Activated CD8-positive, alpha-beta memory T cell treated with anti-CD3 and anti-CD28 coated beads, Interleukin-2, amount 10 ng/mL, durations not matched to agents 7 days and 5 days (primary cell): ENCODE data around the gene RAB8B. TPM values are rescaled to one million over a fixed set of nuclear protein-coding genes. Genes with fewer than 3 reads are reported as not detected.

Experiments
- ATAC-seq: fragments of 150-1000 bp; cut with Tn5 transposase; one replicate; pipeline ENCODE4 v1.10.0; 2021; ENCODE audit warnings: moderate library complexity
- CTCF ChIA-PET: fragments of 350-600 bp; sonication (Branson Sonifier 250); formaldehyde crosslinking; loops from one replicate; lab custom pipeline; 2021; ENCODE audit warnings: antibody characterized with exemption; lab: Charles Lee
- DNase-seq: peaks from one replicate; pipeline ENCODE4 v3.0.0-alpha.2; 2020
- H3K27ac Mint-ChIP-seq: one replicate; pipeline ENCODE4 v1.8.0; 2021; ENCODE audit warnings: mild to moderate bottlenecking, mixed read lengths
- H3K27me3 Mint-ChIP-seq: one replicate; pipeline ENCODE4 v1.8.0; 2021; ENCODE audit warnings: mixed read lengths
- H3K36me3 Mint-ChIP-seq: one replicate; pipeline ENCODE4 v1.8.0; 2021; ENCODE audit warnings: mild to moderate bottlenecking, mixed read lengths
- H3K4me1 Mint-ChIP-seq: one replicate; pipeline ENCODE4 v1.8.0; 2021; ENCODE audit warnings: mixed read lengths
- H3K4me3 Mint-ChIP-seq: one replicate; pipeline ENCODE4 v1.8.0; 2021; ENCODE audit warnings: mild to moderate bottlenecking, moderate library complexity, mixed read lengths
- H3K9me3 Mint-ChIP-seq: one replicate; pipeline ENCODE4 v1.8.0; 2022; ENCODE audit warnings: low read depth, mixed read lengths
- total RNA-seq, 2 experiments: library from RNA; stranded (reverse); gene quantifications; one replicate each; pipeline ENCODE4 v1.2.3, GENCODE V29; 2021

The RAB8B gene
- total RNA-seq, 2 experiments from 2014 or later: 94.8 to 128 TPM

DNA sequence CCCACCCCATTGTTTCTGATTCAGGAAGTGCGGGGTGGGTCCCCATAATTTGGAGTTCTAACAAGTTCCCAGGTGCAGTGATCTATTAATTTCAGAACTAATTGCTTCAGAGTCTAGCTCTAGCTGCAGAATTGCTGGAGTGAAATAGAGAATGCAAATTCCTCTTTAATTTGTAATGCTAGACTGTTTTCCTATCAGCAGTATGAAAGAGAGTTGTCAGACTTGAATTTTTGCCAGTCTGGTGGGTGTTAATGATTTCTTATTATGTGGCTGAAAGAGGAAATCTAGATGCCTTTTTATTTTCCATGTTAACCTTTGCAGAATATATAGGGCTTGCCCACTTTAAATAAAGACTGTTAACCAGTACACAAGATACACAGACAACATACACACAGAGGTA, 111.7 kb downstream of the RAB8B start:
- ATAC-seq: no peak
- H3K4me1 Mint-ChIP-seq: peaks cover 2% of the 10 kb centered on the region
- no peak overlapping the region for H3K27ac Mint-ChIP-seq
- no peak overlapping the region for H3K4me3 Mint-ChIP-seq
- CTCF ChIA-PET: interaction anchor here (1.9 kb wide), 1 partner anchor 12 kb away, joined by 4 read pairs; no protein-coding TSS in a partner anchor
- DNase-seq: no peak
- peaks cover 2% of the 10 kb centered on the region for H3K36me3 Mint-ChIP-seq
- no peaks in the 10 kb centered on the region for H3K9me3 Mint-ChIP-seq
- no peaks in the 10 kb centered on the region for H3K27me3 Mint-ChIP-seq

DNA sequence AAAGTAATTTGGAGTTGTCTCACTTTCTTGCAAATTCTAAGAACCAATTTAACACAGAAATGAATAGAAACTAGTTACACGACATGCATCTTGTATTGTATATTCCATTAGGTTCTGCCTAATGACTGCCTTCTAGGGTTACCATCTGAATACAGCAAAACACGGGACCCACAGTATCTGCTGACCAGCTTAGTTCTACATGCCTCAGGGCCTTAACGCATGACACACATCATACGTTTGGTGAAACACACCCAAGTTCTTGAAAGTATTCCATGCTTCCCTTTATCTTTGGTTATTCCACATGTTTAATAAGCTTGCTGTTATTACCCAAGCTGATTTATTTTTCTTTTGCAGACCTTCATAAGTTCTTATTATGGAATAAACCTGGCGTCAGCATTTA, 115.9 kb downstream of the RAB8B start:
- Mint-ChIP-seq H3K4me1 (no peaks in the 10 kb centered on the region), H3K9me3 (no peaks in the 10 kb centered on the region), H3K27me3 (no peaks in the 10 kb centered on the region), H3K27ac (no peak overlapping the region), H3K36me3 (peaks cover 2% of the 10 kb centered on the region), H3K4me3 (no peak overlapping the region)
- DNase-seq (no peak), ATAC-seq (no peak)
- CTCF ChIA-PET: interaction anchor here (1.0 kb wide), 1 partner anchor 25 kb away, joined by 3 read pairs; no protein-coding TSS in a partner anchor

DNA sequence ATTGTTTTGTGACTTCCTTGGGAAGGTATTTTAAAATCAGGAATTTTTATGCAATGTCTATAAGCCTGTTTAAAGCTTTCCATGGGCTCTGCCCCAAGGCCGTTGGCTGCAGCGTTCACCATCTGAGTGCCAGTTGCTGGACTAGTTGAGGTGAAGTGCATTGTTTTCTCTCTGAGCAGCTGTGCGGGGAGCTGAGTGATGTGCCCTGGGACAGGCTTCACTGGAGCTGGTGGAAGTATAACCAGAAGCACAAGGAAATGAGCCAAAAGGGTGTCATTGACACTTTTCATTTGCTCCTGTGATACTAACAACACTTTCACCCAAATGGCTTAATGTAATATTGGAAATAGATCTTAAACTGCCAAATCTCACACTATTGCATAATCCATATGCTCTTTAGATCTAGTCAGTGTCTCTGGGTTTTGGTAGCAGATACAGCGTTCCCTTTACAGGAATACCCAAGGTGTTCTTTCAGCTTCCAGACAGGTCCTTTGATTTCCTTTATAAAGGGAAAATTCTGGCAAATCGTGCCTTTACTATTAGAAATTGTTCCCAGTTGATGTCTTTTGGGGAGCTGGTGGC, 117.2 kb downstream of the RAB8B start:
- ATAC-seq (no peak), DNase-seq (no peak)
- Mint-ChIP-seq H3K27me3 (no peaks in the 10 kb centered on the region), H3K27ac (no peak overlapping the region), H3K4me1 (no peaks in the 10 kb centered on the region), H3K36me3 (peaks cover 2% of the 10 kb centered on the region), H3K9me3 (no peaks in the 10 kb centered on the region), H3K4me3 (no peak overlapping the region)
- CTCF ChIA-PET: interaction anchor here (1.0 kb wide), 1 partner anchor 23 kb away, joined by 3 read pairs; no protein-coding TSS in a partner anchor

DNA sequence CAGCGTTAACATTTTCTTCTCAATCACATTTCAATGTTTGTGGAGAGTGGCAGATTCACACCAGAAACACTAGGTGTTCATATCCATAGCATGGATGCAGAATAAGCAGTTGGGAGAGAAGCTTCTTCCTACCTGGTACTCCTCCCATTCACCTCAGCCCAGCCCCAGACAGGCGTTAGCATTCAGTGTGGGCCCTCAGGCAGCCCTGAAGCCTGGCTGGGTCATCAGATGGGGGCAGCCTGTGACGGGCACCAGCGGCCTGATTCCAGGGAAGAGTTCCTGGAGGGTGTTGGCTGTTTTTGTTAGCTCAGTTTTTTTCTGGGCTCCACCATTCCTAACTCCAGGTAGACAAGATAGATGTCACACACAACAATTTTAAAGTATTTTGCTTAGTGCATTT, 119.1 kb downstream of the RAB8B start:
- DNase-seq (no peak), ATAC-seq (no peak)
- Mint-ChIP-seq H3K27ac (no peak overlapping the region), H3K27me3 (no peaks in the 10 kb centered on the region), H3K4me3 (no peak overlapping the region), H3K36me3 (no peaks in the 10 kb centered on the region), H3K9me3 (no peaks in the 10 kb centered on the region), H3K4me1 (no peaks in the 10 kb centered on the region)
- CTCF ChIA-PET: no interaction called here

DNA sequence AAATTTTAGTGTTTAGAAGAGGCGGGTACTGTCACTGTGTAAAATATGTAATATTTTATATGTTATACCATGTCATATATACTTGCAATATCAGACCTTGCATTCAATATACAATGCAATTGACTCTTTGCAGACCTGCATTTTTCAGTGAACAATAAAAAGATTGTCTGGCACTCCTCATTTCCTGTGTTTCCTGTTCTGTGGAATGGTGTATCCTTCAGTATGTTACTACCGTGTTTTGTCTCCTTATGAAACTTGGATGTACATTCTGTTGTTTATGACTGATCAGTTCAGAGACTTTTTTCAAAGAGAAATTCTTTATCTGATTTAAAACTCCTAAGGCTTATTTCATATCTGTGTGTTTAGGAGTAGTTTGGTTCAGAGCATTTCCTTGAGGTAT, 119.5 kb downstream of the RAB8B start:
- CTCF ChIA-PET: no interaction called here
- Mint-ChIP-seq H3K27ac (no peak overlapping the region), H3K36me3 (no peaks in the 10 kb centered on the region), H3K4me1 (no peaks in the 10 kb centered on the region), H3K4me3 (no peak overlapping the region), H3K27me3 (no peaks in the 10 kb centered on the region), H3K9me3 (no peaks in the 10 kb centered on the region)
- no peak for DNase-seq
- no peak for ATAC-seq

DNA sequence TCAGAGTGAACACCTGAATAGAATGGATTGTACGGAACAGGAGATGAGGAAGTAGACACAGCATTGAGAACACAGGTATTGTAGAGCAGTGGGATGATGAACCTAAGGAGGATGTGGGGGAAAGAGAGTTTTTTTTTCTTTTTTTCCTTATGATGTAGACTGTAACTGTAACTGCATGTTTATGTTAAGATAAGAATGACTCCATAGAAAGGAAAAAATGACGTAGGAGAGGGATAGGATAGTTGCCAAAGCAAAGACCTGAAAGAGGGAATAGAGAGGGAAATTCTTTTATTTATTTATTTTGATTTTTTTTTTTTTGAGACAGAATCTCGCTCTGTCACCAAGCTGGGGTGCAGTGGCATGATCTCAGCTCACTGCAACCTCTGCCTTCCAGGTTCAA, 121.2 kb downstream of the RAB8B start:
- CTCF ChIA-PET: no interaction called here
- no peaks in the 10 kb centered on the region for H3K36me3 Mint-ChIP-seq
- no peak overlapping the region for H3K27ac Mint-ChIP-seq
- DNase-seq (no peak), ATAC-seq (no peak)
- H3K9me3 Mint-ChIP-seq: no peaks in the 10 kb centered on the region
- no peaks in the 10 kb centered on the region for H3K4me1 Mint-ChIP-seq
- H3K27me3 Mint-ChIP-seq: no peaks in the 10 kb centered on the region
- no peak overlapping the region for H3K4me3 Mint-ChIP-seq

DNA sequence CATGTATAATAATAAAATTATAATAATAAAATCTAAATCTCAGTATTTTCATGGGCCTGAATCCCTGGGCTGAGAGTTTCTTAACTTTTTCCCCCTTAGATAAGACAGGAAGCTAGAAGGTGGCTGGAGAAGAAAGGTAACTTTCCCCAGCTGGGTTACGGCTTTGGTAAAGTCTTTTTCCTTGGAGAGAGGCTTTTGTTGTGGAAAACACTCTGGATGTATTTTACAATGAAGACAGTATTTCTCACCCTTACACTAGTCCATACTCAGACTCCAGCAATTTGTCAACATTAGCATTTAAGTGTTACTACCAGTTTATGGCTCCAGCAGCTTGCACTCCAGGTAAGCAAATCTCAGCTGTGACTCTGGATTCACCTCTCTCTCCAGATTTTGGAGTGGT, 122.9 kb downstream of the RAB8B start:
- no peaks in the 10 kb centered on the region for H3K9me3 Mint-ChIP-seq
- no peaks in the 10 kb centered on the region for H3K36me3 Mint-ChIP-seq
- ATAC-seq (no peak), DNase-seq (no peak)
- H3K27me3 Mint-ChIP-seq: peaks cover 1% of the 10 kb centered on the region
- no peak overlapping the region for H3K27ac Mint-ChIP-seq
- no peak overlapping the region for H3K4me3 Mint-ChIP-seq
- no peaks in the 10 kb centered on the region for H3K4me1 Mint-ChIP-seq
- CTCF ChIA-PET: no interaction called here

DNA sequence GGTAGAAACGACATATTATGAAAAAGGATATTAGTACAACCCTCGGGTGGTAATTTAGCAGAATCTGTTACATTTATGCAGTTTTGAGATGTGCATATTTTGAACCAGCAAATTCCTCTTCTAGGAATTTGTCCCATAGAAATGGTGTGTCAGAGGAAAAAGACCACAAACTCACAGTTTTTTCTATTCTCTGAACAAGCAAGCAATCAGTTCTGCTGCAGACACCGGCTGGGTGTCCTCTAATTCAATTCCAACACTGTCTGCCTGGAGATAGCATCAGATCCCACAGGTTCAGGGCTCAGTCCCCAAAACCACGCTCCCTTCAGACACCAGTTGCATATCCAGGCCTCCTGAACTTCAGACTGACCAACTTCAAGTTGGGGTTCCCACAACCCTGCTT, 124.4 kb downstream of the RAB8B start:
- no peak for DNase-seq
- ATAC-seq: no peak
- peaks cover 5% of the 10 kb centered on the region for H3K27me3 Mint-ChIP-seq
- no peak overlapping the region for H3K27ac Mint-ChIP-seq
- no peak overlapping the region for H3K4me3 Mint-ChIP-seq
- H3K9me3 Mint-ChIP-seq: no peaks in the 10 kb centered on the region
- CTCF ChIA-PET: no interaction called here
- no peaks in the 10 kb centered on the region for H3K4me1 Mint-ChIP-seq
- no peaks in the 10 kb centered on the region for H3K36me3 Mint-ChIP-seq

DNA sequence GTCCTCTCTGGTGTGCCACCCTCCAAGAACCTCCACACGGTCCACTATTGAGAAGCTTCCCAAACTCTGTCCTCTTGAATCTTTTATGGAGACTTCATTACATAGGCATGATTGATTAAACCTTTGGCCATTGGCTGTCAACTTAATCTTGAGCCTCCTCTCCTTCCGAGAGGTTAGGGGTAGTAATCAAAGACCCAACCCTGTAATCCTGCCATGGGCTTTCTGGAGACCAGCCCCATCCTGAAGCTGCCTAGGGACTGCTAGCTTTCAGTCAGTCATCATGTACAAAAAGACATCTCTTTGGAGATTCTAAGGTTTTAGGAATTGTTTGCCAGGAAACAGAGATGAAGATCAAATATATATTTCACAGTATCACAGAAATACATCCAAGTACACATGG, 125.0 kb downstream of the RAB8B start:
- Mint-ChIP-seq H3K27me3 (peaks cover 5% of the 10 kb centered on the region), H3K4me3 (no peak overlapping the region), H3K9me3 (no peaks in the 10 kb centered on the region), H3K36me3 (no peaks in the 10 kb centered on the region), H3K27ac (no peak overlapping the region), H3K4me1 (no peaks in the 10 kb centered on the region)
- no peak for DNase-seq
- no peak for ATAC-seq
- CTCF ChIA-PET: no interaction called here

Other genes with a start within 250 kb of the RAB8B start
- gene TPM1, start 146.9 kb upstream of the RAB8B start, total RNA-seq: 1 to 10 TPM; 4.1 to 5.5 TPM
- 10 to 100 TPM; 10.5 to 27.1 TPM for gene LACTB, start 67.7 kb upstream of the RAB8B start, total RNA-seq
- 100 to 1,000 TPM; 192 to 223 TPM for gene RPS27L, start 32.1 kb upstream of the RAB8B start, total RNA-seq
- 10 to 100 TPM; 12.3 to 13.0 TPM for gene APH1B, start 88.0 kb downstream of the RAB8B start, total RNA-seq
- under 1 TPM in 1 of 2 experiments, not detected in 1; 0.12 TPM for gene CA12, start 192.2 kb downstream of the RAB8B start, total RNA-seq